GM18517 (cell line): Measurements from ENCODE around the gene MAGI1.
"Not testable (repeated sequence)": the region's sequence is repeated elsewhere in the genome, so short reads cannot be mapped to it uniquely, and the experiment has no call there.

Experiments
- ATAC-seq: cut with Tn5 transposase; IDR thresholded peaks from one replicate; pipeline ENCODE4 v1.9.1; 2021; ENCODE audit warnings: mild to moderate bottlenecking, moderate library complexity; ENCODE audit not compliant: unreplicated experiment

The MAGI1 gene

DNA sequence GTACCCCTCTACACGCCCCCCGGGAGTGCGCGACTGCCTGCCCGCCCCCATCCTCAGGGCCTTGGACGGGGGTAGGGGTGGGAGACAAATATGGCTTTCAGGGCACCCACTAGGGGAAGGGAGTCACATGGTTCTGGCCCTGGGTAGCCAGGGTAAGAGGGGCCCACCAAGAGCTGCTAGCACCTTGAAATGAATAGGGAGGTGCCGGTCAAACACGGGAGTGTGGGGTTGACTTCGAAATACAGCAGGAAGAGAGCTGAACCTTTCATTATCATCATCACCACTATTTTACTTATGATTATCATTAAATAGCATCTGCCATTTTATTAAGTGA, 489.1 kb downstream of the MAGI1 start:
- no peak for ATAC-seq

DNA sequence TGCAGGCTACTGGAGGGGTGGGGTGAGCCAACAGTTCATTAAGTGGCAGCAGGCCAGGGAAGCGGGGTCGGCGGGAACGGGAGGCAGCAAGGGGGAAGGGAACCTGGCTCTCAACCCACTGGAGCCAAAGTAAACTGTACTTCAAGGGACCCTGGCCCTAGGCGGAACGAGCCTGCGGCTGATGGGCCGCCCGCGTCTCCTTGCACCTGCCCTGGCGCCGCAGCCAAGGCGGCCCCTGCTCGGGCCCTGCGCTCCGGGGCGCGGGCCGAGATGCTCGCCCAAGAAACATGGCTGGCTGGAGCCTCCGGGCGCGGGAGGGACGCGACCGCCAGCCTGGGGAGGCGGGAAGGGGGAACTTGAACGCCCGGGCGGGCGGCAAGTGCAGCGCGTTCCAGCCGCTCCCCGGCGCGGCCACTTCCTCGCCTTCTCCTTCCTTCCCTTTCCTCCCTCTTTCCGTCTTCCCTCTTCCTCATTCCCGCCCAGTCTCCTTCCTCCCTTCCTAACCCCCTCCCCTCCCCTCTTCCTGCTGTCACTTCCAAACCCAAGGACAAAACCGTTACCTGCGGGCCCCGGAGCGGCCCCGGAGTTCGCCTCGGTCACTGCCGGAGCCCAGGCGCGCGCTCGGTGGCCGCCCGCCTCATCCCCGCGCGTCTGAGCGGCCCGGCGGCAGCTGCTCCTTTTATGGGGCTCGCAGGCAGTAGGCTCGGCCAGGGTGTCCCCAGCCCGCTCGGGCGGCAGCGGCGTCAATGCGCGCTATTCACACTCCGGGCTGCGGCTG, 489.7 kb downstream of the MAGI1 start:
- no peak for ATAC-seq

DNA sequence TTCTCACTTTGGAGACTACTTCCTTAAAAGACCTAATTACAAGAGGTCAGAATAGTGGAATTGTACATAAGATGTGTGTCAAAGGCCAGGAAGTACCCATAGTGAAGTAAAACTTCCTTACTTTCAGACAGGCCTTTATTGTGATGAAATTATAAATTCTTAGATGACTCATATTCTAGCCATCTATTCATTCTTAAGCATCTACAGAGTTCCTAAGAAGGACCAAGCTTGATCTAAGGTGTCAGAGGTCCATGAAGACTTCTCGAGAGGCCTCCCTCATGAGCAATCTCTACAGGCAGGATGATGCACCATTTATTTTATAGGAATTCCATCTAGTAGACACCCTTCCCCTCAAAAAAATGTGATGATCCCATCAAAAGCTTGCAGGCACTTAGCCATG, 493.3 kb downstream of the MAGI1 start:
- no peak for ATAC-seq

DNA sequence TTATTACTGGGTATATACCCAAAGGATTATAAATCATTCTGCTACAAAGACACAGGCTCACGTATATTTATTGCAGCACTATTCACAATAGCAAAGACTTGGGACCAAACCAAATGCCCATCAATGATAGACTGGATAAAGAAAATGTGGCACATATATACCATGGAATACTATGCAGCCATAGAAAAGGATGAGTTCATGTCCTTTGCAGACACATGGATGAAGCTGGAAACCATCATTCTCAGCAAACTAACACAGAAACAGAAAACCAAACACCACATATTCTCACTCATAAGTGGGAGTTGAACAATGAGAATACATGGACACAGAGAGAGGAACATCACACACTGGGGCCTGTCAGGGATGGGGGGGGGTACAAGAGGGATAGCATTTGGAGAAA, 495.3 kb downstream of the MAGI1 start:
- not testable (repeated sequence) for ATAC-seq

DNA sequence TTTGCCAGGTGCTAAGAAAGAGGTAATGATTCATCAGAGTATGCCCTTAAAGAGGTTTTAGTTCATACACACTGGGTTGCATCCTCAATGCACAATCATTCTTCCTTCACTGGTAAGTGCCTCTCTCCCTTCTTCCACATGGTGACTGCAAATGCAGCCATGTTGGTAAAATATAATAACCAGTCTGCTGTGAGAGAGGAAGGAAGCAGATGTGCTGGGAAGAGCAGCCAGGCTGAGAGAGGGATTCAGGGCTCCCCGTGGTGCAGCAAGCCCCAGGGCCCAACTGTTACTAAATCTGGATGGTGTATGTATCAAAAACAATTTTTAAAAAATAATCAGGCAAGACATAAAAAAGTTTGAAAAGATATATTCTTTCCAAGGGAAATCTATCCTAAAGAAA, 498.1 kb downstream of the MAGI1 start:
- ATAC-seq, result no peak

DNA sequence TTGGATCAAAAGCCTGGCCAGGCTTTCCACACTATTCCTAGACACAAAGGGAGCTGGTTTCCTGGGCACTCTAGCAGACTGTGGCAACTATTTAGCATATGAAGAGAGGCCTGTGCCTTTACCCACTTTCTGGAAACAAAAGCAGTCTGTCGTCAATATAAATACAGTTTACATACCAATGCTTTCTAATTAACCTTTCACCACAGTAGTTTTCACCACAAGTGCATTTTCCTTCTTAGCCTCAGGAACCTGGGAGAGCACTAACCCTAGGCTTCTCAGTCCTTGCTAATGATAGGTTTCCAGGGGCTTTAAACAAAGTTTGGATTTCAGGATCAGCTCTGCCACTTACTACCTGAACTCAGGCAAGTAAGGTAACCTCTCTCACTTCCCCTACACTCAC, 499.1 kb downstream of the MAGI1 start:
- ATAC-seq, result no peak

DNA sequence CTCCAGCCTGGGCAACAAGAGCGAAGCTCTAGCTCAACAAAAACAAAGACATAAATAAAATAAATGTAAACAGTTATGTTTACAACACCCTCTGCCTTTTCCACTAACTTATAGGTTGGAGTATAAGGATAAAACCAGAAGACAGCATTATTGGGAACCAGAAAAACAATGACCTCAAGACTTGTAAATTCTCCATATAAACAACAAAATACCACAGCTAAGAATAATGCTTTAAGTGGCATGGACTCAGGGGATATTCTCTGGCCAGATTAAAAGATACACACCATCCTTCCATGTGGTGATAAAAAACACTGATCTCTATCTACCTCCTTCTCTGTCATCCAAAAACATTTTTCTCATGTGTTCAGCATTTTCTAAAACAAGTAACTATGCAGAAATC, 500.6 kb downstream of the MAGI1 start:
- no peak for ATAC-seq

DNA sequence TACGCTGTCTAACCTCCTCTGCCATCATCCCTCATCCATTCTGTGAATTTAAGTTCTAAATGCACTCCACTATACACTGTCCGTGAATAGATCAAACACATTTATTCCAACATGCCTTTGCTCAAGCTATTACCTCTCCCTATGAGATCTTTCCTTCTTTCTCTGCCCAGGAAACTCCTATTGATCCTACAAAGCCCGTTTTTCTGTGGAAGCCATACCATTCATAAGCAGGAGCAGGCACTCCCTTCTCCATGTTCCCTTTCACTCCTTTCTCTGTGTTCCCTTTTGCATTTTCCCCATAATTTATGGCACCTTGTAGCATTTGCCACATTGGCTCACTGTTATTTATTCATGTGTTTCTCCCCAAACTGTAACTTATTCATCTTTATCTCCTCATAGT, 501.6 kb downstream of the MAGI1 start:
- no peak for ATAC-seq

DNA sequence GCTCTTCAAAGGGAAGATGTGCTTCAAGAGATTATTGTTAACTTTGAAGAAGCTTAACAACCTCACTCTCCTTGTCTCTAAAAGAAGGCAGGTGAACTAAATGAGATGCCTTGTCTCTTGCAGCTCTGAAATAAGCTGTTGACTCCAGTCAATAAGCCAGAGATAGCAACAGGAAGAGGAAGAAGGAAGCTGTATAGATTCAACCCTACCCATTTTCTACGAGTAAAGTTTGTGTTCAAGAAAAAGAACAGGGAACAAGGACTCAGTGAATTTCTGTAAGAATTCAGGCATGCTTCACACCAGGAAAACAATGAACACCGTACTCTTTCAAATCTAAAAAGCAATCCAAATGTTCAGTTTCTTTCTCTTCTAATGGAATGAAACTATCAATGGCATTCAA, 503.5 kb downstream of the MAGI1 start:
- ATAC-seq, result no peak

DNA sequence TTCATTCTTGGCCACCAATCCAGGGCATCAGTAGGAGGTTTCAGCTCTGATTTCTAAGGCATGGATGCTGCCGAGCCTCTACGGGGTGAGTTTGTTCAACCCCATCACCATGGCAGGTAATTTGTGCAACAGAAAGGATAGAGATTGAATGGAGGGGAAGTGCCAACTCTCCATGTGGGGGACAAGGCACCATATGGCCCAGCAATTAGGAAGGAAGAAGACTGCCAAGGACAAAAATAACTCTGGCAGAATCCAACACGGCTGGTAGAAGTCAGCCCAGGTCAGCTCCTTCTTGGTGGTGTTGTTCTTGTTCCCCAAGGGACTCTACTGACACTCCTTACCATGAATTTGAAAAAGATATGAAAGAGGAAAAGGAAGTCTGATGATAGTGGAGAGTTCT, 503.9 kb downstream of the MAGI1 start:
- ATAC-seq, result no peak

DNA sequence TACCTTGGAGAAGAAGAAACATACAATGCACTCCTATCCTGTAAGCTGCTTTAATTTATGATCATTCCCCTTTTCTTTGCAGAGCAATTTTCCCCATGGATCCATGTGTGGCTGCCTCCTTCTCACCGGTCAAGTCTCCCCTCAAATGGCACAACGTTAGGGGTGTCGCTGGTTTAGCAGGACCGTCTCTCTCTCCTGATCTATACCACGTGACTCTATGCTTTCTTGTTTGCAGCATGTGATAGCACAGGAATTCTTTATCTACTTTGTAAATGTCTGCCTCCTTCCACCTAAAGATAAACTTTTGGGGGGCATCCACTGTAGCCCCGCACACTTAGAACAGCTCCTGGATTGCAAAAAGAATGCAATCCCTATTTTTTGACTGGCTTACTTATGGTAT, 506.0 kb downstream of the MAGI1 start:
- ATAC-seq, result no peak

DNA sequence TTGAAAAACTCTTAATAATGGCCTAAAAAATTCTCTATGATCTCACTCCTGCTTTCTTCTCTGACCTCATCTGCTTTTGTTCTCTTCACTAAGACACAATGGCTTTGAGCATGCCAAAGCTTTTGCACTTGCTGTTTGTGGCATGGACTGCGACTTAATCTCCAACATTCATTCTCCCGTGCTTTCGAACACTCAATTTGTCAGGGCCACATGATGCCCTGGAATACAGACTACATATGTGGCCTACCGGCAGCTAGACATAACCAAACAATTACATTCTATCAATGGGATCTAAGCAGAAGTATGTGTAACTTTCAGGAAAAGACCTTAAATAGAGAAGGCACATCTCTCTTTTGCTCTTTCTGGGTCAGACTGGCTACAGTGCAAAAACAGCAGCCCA, 506.5 kb downstream of the MAGI1 start:
- no peak for ATAC-seq

DNA sequence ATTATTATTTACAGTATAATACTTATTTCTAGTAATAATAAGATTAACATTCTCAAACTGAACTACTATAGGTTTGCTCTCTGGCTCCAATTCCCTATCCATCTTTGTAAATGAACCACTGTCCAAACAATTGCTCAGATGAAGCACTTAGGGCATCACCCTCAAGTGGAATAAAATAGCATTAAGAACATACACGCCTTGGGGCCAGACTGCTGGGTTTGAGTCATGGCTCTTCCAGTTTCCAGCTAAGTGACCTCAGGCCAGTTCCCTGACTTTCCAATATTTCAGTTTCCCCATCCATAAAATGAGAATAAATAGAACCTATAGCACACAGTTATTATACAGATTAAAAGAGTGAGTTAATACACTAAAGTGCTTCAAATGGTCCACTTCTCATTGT, 507.2 kb downstream of the MAGI1 start:
- no peak for ATAC-seq

DNA sequence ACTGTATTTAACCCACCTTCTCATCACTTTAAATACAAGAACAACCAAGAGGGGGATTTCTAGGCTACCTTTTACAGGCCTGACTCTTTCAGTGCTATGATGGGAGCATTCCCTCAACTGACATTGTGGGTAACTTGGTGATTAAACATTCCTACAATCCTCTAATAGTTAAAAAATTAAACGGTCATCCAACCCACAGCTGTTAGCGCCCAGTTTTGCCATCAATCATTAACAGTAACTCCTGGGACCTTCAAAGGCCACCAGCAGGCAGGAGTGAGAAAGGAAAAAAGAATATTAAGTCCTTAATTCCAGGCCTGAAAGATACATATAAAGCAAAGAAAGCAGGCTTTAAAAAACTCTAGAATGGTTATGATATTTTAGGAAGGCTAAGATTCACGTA, 512.1 kb downstream of the MAGI1 start:
- ATAC-seq, result no peak

DNA sequence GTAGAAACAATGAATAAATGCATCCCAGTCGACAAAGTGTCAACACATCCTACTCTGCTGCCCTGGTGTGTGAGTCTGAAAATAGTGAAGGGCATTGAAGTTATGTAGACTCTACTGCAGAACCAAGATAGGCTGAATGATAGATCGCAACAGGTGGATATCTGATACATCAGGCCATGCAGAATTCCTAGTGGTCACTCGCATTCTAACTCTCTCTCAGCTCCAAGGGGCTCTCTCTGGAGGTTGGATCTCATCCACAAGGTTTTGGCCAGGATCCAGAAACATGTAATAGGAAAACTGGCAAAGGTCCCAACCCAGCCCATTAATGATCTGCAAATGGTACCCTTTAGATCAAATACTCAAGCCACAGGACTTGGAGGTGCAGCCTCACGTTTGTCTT, 514.1 kb downstream of the MAGI1 start:
- no peak for ATAC-seq

DNA sequence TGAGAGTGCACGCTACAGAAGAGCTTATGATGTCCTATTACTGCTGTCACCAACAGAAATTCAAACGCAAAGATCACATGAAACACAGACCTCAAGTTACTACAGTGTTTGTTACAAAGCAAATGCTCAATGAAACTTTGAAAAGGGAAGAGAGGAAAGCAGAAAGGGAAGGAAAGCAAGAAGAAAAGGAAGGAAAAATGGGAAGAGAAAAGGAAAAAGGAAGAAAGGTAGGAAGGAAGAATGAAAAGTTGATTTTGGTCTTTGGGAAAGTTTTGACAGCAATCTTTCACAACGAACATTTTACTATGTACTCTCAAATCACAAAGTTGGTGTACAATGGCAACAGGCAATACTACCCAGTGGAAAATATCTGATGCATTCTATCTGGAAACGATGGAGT, 514.8 kb downstream of the MAGI1 start:
- ATAC-seq, result no peak

DNA sequence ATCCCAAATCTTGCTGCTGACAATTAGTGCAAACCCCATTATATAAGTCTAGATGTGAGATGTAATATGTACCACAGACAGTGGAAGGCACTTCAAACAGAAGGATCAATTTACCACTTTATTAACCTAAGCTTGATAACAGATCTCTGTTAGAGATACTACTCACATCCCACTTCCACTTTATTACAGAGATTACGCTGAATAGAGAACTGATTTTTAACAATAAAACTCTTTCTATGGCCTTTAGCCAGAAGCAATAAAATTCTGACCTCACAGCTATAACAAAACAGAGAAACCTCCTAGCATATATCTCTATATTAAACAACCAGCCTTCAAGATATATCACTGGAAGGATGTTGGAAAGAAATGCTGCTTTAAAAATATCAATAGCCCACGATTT, 517.7 kb downstream of the MAGI1 start:
- ATAC-seq, result no peak

DNA sequence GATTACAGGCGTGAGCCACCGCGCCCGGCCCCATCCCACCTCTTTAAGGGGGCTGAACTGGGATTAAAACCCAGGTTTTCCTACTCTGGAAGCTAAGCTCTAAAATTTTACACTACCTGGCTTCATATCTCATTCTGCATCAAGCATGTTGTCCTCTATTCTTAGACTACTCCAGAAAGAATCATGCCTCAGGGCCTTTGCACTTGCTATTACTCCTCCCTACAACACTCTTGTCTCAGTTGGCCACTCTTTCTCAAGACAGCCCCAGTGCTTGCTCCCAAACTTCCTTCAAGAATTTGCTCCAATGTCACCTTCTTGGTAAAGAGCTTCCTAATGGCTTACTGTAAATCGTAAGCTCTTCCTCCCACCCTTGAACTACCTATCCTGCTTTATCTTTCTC, 521.7 kb downstream of the MAGI1 start:
- ATAC-seq, result no peak

DNA sequence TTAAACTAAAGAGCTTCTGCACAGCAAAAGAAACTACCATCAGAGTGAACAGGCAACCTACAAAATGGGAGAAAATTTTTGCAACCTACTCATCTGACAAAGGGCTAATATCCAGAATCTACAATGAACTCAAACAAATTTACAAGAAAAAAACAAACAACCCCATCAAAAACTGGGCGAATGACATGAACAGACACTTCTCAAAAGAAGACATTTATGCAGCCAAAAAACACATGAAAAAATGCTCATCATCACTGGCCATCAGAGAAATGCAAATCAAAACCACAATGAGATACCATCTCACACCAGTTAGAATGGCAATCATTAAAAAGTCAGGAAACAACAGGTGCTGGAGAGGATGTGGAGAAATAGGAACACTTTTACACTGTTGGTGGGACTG, 524.4 kb downstream of the MAGI1 start:
- not testable (repeated sequence) for ATAC-seq

DNA sequence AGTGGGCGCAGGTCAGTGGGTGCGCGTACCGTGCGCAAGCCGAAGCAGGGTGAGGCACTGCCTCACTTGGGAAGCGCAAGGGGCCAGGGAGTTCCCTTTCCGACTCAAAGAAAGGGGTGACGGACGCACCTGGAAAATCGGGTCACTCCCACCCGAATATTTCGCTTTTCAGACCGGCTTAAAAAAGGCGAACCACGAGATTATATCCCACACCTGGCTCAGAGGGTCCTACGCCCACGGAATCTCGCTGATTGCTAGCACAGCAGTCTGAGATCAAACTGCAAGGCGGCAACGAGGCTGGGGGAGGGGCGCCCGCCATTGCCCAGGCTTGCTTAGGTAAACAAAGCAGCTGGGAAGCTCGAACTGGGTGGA, 529.3 kb downstream of the MAGI1 start:
- ATAC-seq, result not testable (repeated sequence)

DNA sequence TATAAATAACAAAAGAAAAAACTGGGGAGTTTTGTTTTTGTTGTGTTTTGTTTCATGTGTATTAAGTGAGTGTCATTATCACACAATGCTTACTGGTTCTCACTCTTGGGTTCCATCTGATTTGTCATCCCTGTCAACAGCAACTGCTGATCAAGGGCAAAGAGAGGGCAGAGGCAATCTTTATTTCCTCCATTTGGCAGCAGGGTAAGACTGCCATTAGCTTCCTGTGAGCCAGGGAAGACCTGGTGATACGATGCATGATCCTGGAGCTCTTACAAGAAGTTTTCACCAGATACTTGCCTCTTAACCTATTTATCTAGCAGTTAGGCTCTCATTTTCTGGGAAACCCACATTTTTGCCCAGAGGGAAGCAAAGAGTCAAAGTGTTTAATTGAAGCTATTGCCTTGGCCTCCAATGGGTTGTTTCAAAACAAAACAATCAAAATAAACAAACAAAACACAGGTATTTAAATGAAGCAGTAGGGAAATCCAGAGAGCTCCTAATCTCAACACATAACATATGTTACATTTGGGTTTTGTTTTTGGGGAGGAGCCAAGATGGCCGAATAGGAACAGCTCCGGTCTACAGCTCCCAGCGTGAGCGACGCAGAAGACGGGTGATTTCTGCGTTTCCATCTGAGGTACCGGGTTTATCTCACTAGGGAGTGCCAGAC, 529.8 kb downstream of the MAGI1 start:
- no peak for ATAC-seq

DNA sequence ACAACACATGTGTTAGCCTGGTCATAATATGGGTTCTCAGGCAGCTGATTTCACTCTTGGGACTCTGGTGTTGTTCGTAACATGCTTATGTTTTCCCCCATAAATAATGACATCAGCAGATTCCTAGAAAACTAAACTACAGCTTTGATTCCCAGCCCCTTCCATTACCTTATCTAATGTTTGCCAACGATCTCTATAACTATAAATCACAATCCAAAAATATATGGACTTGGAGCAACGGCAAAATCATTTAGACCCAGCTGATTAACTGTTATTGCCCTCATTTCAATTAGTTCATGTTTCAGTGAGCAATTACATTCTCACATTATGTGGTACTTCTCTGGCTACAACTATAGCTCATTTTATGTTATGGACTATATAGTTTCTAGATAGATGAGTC, 531.3 kb downstream of the MAGI1 start:
- ATAC-seq, result no peak

DNA sequence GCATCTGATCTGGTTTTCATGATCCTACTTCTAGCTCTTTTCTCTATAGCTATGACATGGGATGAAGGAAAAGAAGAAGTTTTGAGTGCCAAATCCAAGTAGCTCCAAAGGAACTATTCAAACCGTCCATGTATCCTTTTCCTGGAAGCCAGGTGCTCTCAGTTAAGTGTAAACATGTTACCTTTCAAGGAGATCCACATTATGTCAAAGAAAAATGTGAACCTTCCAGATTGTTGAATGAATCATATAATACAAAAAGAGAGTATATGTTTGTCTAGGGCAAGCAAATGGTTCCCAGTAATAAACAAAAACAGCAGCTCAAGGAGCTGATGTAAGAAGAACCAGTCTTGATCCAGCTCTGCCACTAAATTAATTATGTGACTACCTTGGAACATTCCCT, 534.9 kb downstream of the MAGI1 start:
- ATAC-seq, result no peak
